Umbilical cord (tissue), 2 donors: ENCODE results near the gene AHR. TPM values are rescaled to one million over a fixed set of nuclear protein-coding genes. Genes with fewer than 3 reads are reported as not detected.
"Not testable (repeated sequence)": the region's sequence is repeated elsewhere in the genome, so short reads cannot be mapped to it uniquely, and the experiment has no call there.

Experiments
- DNase-seq: peaks from one replicate; pipeline ENCODE4 v3.0.0-alpha.2; 2015; ENCODE audit warnings: low spot score
- total RNA-seq: library from RNA; depleted of rRNA; stranded (reverse); fragments of >200 nt; gene quantifications from one replicate; pipeline ENCODE4 v1.2.3, GENCODE V29; 2014; ENCODE audit warnings: low replicate concordance; ENCODE audit not compliant: insufficient read depth

Gene AHR
- total RNA-seq, 1 donor from 2014 or later, result 136 TPM

- peak; percentile 56 for DNase-seq
Observed at GRCh38 chr7:17371671-17372524, 73.4 kb downstream of the AHR start.

GRCh38 chr7:17374157-17374556 is 75.7 kb downstream of the AHR start:
- DNase-seq, result no peak

GRCh38 chr7:17374654-17375053 is 76.2 kb downstream of the AHR start:
- no peak for DNase-seq

- no peak for DNase-seq
Observed at GRCh38 chr7:17376595-17376994, 78.1 kb downstream of the AHR start.

- no peak for DNase-seq
Observed at GRCh38 chr7:17380736-17381662, 82.5 kb downstream of the AHR start.

- DNase-seq, result not testable (repeated sequence)
Observed at GRCh38 chr7:17382408-17383354, 84.2 kb downstream of the AHR start.

GRCh38 chr7:17384400-17384799 is 85.9 kb downstream of the AHR start:
- no peak for DNase-seq

- DNase-seq, result no peak
Observed at GRCh38 chr7:17385612-17386011, 87.2 kb downstream of the AHR start.

- no peak for DNase-seq
Observed at GRCh38 chr7:17390392-17390791, 91.9 kb downstream of the AHR start.

GRCh38 chr7:17391366-17391765 is 92.9 kb downstream of the AHR start:
- peak; percentile 78 for DNase-seq

- DNase-seq, result peak; percentile 52
Observed at GRCh38 chr7:17392846-17393245, 94.4 kb downstream of the AHR start.

GRCh38 chr7:17394563-17394962 is 96.1 kb downstream of the AHR start:
- DNase-seq, result not testable (repeated sequence)
